Upper lobe of left lung (tissue), 4 donors: ENCODE data around the gene DLL1.

Source experiments
- EP300 ChIP-seq, 4 donors: sonication (generic); formaldehyde crosslinking; IDR thresholded peaks; one replicate each; pipeline ENCODE4 v1.5.1; 2017; ENCODE audit warnings: antibody characterized with exemption in 4 of 4, control low read depth in 2 of 4
- POLR2A ChIP-seq, 4 donors: fragments of 450-650 bp; IDR thresholded peaks; one replicate each; pipeline ENCODE4 v1.5.1; 2016 to 2017; ENCODE audit warnings: antibody characterized with exemption in 4 of 4, mild to moderate bottlenecking in 2 of 4
- TF ChIP-seq, protein P1 (sequence below), 6 experiments: fragments of 450-650 bp in 4 of 6; fragments of 200-600 bp in 2 of 6; sonication (generic) in 2 of 6; IDR thresholded peaks; one replicate each; pipeline ENCODE4 v1.5.1; 2016 to 2019; ENCODE audit warnings: antibody characterized with exemption in 6 of 6

DNA sequence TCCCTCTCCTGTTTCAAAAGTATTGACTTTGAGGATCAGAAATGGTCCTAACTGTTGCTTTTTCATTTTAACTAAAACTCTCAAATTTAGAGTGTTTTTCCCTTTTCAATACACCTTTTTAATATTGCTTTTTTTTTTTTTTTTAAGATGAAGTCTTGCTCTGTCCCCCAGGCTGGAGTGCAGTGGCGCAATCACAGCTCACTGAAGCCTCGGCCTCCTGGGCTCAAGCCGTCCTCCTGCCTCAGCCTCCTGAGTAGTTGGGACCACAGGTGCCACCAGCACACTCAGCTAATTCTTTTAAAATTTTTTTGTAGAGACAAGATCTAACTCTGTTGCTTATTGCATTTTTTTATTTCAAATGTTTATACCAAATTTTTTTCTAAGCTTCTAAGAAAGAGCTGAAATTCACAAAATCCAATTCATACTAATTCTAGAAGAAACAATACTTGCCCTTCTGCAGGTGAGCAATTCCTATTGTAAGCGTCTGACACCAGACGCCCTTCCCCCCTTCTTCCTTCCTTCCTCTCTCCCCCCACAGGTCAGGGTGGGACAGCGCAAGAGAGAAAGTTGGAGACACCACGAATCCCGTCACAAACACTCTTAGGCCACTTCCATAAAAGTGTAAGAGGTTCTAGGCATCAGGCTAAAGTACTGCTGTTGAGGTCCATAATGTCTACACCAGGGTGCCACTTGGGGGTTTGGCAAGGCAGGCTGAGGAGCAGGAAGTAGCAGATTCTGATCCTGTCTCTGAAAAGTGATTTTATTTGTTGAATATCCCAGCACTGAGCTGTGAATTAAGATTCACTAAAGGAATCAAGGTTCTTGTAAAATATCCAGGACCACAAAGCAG, 12.8 kb downstream of the DLL1 start:
- TF ChIP-seq, protein P1, sequence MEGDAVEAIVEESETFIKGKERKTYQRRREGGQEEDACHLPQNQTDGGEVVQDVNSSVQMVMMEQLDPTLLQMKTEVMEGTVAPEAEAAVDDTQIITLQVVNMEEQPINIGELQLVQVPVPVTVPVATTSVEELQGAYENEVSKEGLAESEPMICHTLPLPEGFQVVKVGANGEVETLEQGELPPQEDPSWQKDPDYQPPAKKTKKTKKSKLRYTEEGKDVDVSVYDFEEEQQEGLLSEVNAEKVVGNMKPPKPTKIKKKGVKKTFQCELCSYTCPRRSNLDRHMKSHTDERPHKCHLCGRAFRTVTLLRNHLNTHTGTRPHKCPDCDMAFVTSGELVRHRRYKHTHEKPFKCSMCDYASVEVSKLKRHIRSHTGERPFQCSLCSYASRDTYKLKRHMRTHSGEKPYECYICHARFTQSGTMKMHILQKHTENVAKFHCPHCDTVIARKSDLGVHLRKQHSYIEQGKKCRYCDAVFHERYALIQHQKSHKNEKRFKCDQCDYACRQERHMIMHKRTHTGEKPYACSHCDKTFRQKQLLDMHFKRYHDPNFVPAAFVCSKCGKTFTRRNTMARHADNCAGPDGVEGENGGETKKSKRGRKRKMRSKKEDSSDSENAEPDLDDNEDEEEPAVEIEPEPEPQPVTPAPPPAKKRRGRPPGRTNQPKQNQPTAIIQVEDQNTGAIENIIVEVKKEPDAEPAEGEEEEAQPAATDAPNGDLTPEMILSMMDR (IDR thresholded peaks at IDR 0.05) = no peak
- TF ChIP-seq EP300 (IDR thresholded peaks at IDR 0.05) (no peak), POLR2A (IDR thresholded peaks at IDR 0.05) (no peak)
